Occipital lobe (tissue), 2 donors: ENCODE results near the gene CHST2. TPM values are rescaled to one million over a fixed set of nuclear protein-coding genes. Genes with fewer than 3 reads are reported as not detected.
A peak's percentile ranks its signal among the peaks of the same experiment; 100 is the strongest.

ENCODE experiments used
- DNase-seq: peaks from one replicate; lab custom pipeline; 2025; lab: John Stamatoyannopoulos, UW
- total RNA-seq: library from RNA; depleted of rRNA; stranded (reverse); fragments of >200 nt; gene quantifications from one replicate; pipeline ENCODE4 v1.2.3, GENCODE V29; 2014

The CHST2 gene
- total RNA-seq, 1 donor from 2014 or later: 33.4 TPM

DNA sequence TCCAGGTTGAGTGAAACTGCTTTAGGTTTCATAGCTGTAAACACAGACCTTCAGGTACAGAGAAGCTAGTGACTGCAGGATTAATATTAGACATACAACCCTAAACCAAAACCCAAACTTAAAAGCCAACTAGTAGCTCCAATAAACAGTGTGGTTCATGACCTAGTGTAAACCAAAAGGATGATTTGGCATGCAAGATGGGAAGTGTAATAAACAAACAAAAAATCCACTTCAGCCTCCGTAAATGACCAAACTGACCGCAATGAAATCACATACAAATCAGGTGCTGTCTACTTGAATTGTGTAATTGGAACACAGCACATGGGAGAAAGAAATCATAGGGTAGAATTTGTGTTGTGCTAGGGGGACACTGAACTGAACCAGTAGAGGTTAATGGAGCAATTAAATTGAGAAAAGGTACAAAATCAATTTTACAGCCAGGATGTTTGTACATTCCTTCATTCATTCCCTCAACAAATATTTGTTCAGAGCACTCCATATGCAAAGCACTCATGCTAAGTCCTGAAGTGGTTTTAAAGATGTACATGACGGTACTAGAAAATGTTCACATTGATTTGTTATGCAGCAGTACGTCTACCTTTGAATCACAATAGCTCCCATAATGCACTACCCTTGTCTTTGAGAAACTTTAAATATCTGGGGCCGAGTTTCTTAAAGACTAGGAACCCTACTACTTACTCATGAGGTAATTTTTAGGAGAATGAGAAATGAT is 21.4 kb upstream of the CHST2 start:
- no peak for DNase-seq

DNA sequence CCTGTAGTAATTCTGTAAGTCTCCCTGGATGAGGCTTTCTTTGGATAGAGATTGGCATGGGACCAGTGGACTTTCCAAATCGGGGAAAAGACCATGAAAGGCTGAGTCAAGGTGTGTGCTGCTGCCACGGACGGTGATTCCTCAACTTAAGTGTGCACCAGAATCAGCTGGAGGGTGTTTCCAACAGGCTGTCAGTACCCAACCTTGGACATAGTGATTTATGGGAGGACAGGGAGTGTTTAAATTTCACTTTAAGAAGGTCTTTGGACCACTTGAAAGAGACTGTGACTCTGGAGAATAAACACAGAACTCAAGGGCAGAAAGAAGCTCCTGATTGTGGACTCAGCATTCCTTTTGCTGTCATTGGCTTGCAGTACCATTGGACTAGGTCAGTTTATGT is 20.4 kb upstream of the CHST2 start:
- DNase-seq: no peak

GRCh38 chr3:143099690-143100089 is 19.9 kb upstream of the CHST2 start:
- no peak for DNase-seq

GRCh38 chr3:143100451-143100850 is 19.1 kb upstream of the CHST2 start:
- no peak for DNase-seq

DNA sequence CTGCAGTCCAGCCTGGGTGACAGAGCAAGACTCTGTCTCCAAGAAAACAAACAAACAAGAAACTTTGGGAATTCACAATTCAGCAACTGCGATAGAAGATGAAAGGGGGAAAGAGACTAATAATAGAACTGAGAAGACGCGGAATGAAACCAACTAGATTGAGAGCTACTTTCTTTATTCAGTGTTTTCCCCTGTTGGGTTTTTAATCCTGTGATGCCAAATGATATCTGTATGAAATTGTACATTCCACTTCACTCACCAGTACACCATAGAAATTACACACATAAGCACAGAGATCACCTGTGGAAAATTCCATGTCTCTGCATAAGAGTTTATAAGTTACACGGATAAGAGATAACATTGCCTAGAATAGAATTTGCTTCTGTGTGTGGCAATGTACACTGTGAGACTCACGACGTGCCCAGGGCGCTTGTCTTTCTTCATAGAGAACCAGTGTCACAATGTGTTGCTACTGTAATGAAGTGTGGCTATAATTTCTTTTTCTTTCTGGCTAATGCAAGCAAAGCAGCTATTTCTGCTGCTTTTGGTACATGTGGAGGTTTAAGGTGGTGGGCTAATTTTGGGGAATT is 17.7 kb upstream of the CHST2 start:
- DNase-seq: no peak

DNA sequence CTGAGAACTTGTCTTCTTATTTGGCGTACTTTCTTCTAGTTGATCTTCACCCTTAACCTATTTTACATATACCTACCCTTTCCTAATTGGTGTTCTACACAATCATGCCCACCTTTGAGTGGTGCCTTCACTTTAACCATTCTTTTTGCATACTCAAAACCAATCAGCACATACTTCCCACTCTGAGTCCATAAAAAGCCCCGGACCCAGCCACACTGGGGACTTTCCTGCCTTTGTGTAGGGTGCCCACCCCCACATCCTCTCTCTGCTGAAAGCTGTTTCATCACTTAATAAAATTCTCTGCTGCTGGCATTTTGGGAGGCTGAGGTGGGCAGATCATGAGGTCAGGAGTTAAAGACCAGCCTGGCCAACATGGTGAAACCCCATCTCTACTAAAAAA is 15.9 kb upstream of the CHST2 start:
- no peak for DNase-seq

DNA sequence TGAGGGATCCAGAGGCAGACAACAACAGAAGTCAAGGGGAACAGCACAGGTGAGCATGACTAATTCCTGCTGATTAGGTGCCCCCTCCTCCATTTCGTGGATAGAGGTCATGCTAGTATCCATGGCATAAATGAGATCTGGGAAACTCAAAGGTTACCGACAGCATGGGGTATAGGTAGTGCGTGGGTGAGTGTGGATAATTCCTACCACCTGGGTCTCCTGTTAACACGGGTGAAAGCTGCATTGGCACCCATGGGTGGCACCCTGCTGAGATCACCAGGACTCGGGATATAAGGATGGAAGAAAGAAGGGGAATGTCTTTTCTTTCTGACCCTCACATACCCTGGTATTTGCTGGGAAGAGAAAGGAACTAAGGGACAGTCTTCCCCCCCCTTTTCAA is 14.4 kb upstream of the CHST2 start:
- DNase-seq: no peak

GRCh38 chr3:143109861-143110260 is 9.7 kb upstream of the CHST2 start:
- no peak for DNase-seq

DNA sequence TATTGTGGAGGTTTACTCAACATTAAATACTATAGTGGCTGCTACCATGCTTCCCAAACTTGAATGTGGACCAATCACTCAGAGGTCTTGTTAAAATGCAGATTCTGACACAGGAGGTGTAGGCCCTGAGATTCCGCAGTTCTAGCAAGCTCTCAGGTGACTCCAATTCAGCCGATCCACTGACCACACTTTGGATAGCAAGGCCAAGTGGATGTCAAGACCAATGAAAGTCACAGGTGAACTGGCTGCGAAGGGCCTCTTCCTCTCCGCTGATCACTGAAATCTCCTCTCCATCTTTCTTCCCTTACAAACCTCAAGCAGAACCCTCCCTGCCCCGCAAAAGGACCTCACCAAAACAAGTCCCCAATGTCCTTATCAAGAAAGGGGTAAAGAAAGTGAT is 9.2 kb upstream of the CHST2 start:
- DNase-seq: no peak

DNA sequence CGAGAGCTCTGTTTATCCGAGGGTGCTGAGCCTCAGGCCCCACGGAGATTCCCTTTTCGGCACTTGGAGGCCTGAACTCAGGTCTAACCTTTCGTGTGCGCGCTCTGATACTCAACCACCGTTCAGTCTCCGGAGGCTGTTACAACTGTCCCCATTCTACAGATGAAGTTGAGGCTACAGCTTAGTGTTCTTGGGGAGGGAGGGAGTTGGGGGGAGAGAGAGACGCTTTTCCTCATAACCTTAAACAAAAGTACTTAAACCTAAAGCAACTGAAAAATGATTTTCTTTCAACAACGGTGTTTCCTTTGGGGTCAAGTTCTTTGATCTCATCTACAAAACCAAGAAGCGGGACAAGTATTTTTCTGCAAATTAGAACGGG is 952 bp upstream of the CHST2 start:
- no peak for DNase-seq

GRCh38 chr3:143119974-143120715 is 574 bp downstream of the CHST2 start:
- DNase-seq: peak; percentile 47

DNA sequence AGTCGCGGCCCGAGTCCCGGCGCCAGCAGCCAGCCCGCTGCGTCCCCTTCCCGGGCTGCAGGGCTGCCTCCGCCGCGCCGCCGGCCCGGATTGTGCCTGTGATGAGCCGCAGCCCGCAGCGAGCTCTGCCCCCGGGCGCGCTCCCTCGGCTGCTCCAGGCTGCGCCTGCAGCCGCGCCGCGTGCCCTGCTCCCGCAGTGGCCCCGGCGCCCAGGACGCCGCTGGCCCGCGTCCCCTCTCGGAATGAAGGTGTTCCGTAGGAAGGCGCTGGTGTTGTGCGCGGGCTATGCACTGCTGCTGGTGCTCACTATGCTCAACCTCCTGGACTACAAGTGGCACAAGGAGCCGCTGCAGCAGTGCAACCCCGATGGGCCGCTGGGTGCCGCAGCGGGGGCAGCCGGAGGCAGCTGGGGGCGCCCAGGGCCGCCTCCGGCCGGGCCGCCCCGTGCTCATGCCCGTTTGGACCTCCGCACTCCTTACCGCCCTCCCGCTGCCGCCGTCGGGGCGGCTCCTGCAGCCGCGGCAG is 1.2 kb downstream of the CHST2 start:
- no peak for DNase-seq

- no peak for DNase-seq
These were observed 1.9 kb downstream of the CHST2 start for GRCh38 chr3:143121241-143122088.

DNA sequence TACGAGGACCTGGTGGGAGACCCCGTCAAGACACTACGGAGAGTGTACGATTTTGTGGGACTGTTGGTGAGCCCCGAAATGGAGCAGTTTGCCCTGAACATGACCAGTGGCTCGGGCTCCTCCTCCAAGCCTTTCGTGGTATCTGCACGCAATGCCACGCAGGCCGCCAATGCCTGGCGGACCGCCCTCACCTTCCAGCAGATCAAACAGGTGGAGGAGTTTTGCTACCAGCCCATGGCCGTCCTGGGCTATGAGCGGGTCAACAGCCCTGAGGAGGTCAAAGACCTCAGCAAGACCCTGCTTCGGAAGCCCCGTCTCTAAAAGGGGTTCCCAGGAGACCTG is 2.5 kb downstream of the CHST2 start:
- DNase-seq: no peak

- no peak for DNase-seq
These were observed 3.2 kb downstream of the CHST2 start for GRCh38 chr3:143122608-143123352.

DNA sequence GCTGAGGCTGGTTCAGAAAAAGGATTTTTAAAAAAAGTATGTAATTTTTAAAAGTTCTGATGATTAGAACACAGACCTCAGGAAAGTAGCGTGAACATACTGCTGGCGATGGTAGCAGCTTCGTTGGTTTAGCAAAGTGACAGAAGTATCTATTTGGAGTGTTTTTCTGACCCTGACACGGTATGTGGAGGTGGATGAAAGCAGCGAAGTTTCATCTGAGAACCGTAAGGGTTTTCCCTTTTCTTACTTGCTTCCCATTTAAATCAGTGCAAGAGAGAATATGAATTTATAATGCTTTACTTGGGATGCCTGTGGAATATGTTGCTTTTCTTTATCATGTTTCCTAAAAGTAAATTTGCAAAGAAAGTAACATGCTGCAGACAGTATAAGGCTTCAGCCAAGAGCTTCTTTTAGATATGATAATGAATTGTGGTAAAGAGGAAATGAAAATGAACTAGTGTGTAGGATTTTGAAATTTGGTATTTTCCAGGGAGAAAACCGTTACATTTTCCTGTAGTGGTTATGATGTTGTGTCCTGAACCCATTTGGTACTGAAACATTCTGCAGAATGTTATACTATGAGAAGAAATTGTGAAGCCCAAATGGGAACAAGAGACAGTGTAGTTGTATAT is 3.9 kb downstream of the CHST2 start:
- DNase-seq: no peak

GRCh38 chr3:143124601-143125520 is 5.3 kb downstream of the CHST2 start:
- no peak for DNase-seq

- DNase-seq: no peak
These were observed 8.2 kb downstream of the CHST2 start for GRCh38 chr3:143127801-143128200.

- no peak for DNase-seq
These were observed 8.8 kb downstream of the CHST2 start for GRCh38 chr3:143128227-143128955.
